Esophagus muscularis mucosa (tissue), 4 donors: Measurements from ENCODE around the gene SEC16A. TPM values are rescaled to one million over a fixed set of nuclear protein-coding genes. Genes with fewer than 3 reads are reported as not detected.
A peak's percentile ranks its signal among the peaks of the same experiment; 100 is the strongest.

Experiments used
- DNase-seq: peaks from one replicate; pipeline ENCODE4 v3.0.0-alpha.2; 2017; ENCODE audit errors: extremely low spot score
- H3K27ac ChIP-seq, 4 donors: fragments of 200-600 bp; sonication (generic); replicated peaks in 1 of 4; 1 replicate in 3 of 4; 2 replicates in 1 of 4; pipeline ENCODE4 v1.5.1; 2016 to 2019; ENCODE audit warnings: mild to moderate bottlenecking in 1 of 4
- H3K27me3 ChIP-seq, 4 donors: fragments of 200-600 bp; sonication (generic); one replicate each; pipeline versions ENCODE4 v1.5.1 to v1.6.0; 2016 to 2019
- H3K36me3 ChIP-seq, 4 donors: fragments of 200-600 bp; sonication (generic); one replicate each; pipeline ENCODE4 v1.5.1; 2016 to 2019
- H3K4me1 ChIP-seq, 4 donors: fragments of 200-600 bp; sonication (generic); one replicate each; pipeline ENCODE4 v1.5.1; 2016 to 2019
- H3K4me3 ChIP-seq, 4 donors: fragments of 200-600 bp; sonication (generic); 1 replicate in 2 of 4; 2 replicates in 2 of 4; pipeline ENCODE4 v1.5.1; 2016 to 2019; ENCODE audit warnings: mild to moderate bottlenecking in 4 of 4, moderate library complexity in 1 of 4
- H3K9me3 ChIP-seq, 4 donors: fragments of 200-600 bp; sonication (generic); 1 replicate in 3 of 4; 2 replicates in 1 of 4; pipeline ENCODE4 v1.5.1; 2016 to 2019
- EP300 ChIP-seq: sonication (generic); formaldehyde crosslinking; IDR thresholded peaks from one replicate; pipeline ENCODE4 v1.6.1; 2017; ENCODE audit warnings: antibody characterized with exemption
- POLR2A ChIP-seq: fragments of 450-650 bp; IDR thresholded peaks from one replicate; pipeline ENCODE4 v1.6.1; 2017; ENCODE audit warnings: antibody characterized with exemption, moderate library complexity, mild to moderate bottlenecking, low read depth
- POLR2AphosphoS5 ChIP-seq, 2 donors: sonication (generic); formaldehyde crosslinking; IDR thresholded peaks; one replicate each; pipeline ENCODE4 v1.6.1; 2017; ENCODE audit warnings: antibody characterized with exemption in 2 of 2
- WGBS: methylation state at CpG from one replicate; pipeline ENCODE4 v1.1.5; 2018; 5-methylcytosine and 5-hydroxymethylcytosine counted together
- intact Hi-C: fragments of 100-400 bp; cut with DNase I; formaldehyde crosslinking; loops from one replicate; pipeline ENCODE4 v1.15.1; 2023
- total RNA-seq, 4 donors: library from RNA; depleted of rRNA; stranded (reverse); fragments of >200 nt; gene quantifications; one replicate each; pipeline versions ENCODE4 v1.1.0 to v1.2.1, GENCODE V29; 2016
- TF ChIP-seq, protein P1 (sequence below), 3 experiments: fragments of 200-600 bp in 2 of 3; fragments of 450-650 bp in 1 of 3; sonication (generic) in 2 of 3; IDR thresholded peaks; one replicate each; pipeline ENCODE4 v1.5.1; 2017 to 2019; ENCODE audit warnings: antibody characterized with exemption in 3 of 3, mild to moderate bottlenecking in 2 of 3, moderate library complexity in 1 of 3

Gene SEC16A
- total RNA-seq, 4 donors from 2014 or later: 43.2 to 62.3 (median 51.3) TPM

DNA sequence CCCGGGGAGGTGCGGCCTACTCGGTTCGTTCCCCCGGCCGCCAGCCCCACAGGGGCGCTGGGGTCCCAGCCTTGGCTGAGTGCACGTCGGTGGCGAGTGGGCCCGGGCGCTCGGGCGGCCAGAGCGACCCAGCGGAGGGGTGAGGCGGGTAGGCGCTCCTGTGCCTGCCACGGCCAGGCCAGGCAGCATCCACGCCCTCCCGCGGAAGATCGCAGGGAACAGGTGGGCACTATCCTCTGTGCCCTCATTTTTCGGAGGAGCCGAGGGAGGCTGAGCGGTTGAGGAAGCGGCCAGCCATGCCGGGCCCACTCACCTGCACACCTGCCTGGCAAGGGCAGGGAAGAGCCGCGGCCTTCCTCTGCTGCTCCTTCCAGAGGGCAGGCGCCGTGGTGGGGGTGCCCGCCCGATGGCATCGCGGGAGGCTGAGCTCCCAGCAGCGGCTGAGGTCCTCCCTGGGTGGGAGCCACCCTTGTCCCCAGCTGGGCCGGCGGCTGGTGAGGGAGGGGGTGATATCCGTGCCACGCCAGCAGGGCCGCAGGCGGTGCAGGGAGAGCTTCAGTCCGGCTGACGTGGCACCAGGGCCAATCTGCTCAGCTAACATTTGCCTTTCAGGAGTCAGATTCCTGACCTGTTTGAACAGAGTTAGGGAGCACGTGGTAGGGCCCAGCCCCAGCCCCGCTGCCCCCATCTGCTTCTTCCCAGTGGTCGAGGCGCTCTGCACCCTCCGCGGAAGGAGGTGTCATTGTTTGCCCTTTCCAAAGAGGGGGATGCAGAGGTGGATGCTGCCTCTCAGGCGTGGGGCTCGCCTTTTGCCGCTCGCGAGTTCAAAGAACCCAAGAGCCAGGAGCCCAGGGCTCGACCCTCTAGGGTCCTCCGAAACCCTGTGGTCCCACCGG lies 1.6 kb upstream of the SEC16A start:
- Histone ChIP-seq H3K27me3 (no peaks in the 10 kb centered on the region), H3K9me3 (no peaks in the 10 kb centered on the region), H3K36me3 (peaks cover 0 to 10% (median 7%) of the 10 kb centered on the region in 4 donors), H3K4me1 (peaks cover 28 to 53% (median 48%) of the 10 kb centered on the region in 4 donors), H3K27ac (peak overlapping the region; percentile 91 to 100 (median 98)), H3K4me3 (peak overlapping the region; percentile 67 to 99 (median 81))
- WGBS: 52% methylated on average over 22 of the region's 59 CpGs
- TF ChIP-seq EP300: no peak
- intact Hi-C loops: loop anchor here (5.0 to 10.0 kb wide), 2 partner anchors 43 to 210 kb away; no protein-coding TSS in a partner anchor
- no peak for DNase-seq

DNA sequence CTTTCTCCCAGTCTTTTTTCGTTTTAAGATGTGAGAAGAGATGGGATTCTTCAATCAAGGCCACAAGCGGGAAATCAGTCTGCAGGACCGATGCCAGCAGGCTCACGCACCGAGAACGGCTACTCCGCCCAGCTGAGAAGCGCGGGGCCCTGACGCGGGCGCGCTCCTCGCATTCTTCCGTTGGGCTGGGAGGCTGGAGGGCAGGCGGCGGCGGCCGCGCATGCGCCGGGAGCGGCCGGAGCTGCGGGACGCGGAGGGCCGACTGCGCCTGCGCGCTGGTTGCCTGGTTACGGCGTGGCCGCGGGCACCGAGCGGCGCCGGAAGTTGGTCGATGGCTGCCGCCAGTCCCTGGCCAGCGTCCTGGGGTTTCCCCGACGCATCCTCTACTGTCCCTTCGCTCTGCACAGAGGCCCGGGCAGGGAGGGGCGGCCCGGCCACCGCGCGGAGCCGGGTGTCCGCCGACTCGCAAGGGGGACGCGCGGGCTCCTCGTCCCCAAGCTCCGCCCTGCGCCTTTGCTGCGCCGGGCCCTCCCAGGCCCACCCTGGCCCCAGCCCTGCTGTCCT lies 831 bp upstream of the SEC16A start:
- Histone ChIP-seq H3K4me3 (peak overlapping the region; percentile 67 to 99 (median 81)), H3K9me3 (no peaks in the 10 kb centered on the region), H3K36me3 (peaks cover 0 to 13% (median 9%) of the 10 kb centered on the region in 4 donors), H3K27ac (peak overlapping the region; percentile 91 to 100 (median 98)), H3K27me3 (no peaks in the 10 kb centered on the region), H3K4me1 (peaks cover 26 to 50% (median 46%) of the 10 kb centered on the region in 4 donors)
- no peak for TF ChIP-seq EP300
- TF ChIP-seq POLR2AphosphoS5 (IDR thresholded peaks at IDR 0.05): peak; percentile 76 to 81
- peak; percentile 96 for DNase-seq
- intact Hi-C loops: loop anchor here (10.0 kb wide), 1 partner anchor 211 kb away; no protein-coding TSS in a partner anchor
- 0% methylated on average over 2 of the region's 63 CpGs for WGBS

DNA sequence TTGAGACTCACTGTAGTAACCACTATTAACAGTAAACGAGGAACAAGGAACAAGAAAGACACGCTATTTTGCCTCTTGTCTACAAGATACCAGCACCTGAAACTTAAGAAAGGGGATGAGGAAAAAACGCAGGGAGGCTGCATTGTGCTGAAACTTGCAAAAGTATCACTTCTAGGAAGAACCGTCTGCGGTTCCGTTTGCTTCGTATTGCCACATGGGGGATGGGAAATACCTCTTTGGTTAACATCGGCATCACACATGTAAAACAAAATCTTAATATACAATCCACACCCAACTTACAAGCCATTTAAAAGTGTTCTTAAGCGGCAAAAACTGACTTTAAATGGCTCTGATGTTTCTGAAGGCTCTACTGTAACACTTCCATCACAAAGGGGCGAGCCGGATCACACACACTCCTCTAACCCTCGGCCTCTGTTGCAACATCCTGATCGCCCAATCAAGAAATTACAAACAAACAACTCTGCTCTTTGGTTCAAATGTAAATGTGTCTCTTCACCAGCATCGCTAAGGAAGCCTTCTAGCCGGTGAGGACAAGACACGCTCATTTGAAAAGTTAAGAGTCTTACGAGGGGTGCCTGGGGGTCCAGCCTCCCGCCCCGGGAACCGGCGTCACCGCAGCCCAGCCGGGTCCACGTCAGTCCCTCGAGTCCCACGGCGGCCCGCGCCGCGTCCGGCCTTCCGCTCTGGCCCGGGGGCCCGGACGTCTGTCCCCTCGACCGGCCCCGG lies 621 bp downstream of the SEC16A start:
- no peak for DNase-seq
- whole genome bisulfite sequencing: under 1% methylated on average over 25 of the region's 39 CpGs

DNA sequence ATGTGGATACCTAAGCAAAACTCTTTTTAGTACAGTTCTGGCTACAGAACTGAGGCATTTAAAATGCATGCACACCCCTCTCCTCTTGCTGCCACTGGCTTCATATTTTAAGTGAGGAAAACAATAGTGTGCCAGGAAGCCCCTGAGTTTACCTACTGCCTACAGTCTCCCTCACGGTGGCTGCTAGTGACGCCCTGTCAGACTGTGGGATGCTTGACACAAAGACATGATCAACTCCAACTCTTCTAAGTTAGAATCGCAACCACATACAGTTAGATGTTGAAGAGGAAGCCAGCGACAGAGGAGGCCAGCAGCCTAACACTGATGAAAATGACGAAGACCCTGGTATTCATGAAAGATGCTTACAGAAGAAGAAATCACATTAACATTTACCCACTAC lies 1.3 kb downstream of the SEC16A start:
- DNase-seq: no peak
- H3K27me3 ChIP-seq: no peaks in the 10 kb centered on the region
- WGBS: 50% methylated on average over 5 of the region's 5 CpGs
- intact Hi-C loops: loop anchor here (10.0 kb wide), 1 partner anchor 213 kb away; no protein-coding TSS in a partner anchor
- H3K36me3 ChIP-seq: peaks cover 10 to 32% (median 22%) of the 10 kb centered on the region in 4 donors
- peak overlapping the region; percentile 67 to 99 (median 95) for H3K4me3 ChIP-seq
- H3K9me3 ChIP-seq: no peaks in the 10 kb centered on the region
- no peak for TF ChIP-seq POLR2A
- no peak for TF ChIP-seq EP300
- TF ChIP-seq, protein P1, sequence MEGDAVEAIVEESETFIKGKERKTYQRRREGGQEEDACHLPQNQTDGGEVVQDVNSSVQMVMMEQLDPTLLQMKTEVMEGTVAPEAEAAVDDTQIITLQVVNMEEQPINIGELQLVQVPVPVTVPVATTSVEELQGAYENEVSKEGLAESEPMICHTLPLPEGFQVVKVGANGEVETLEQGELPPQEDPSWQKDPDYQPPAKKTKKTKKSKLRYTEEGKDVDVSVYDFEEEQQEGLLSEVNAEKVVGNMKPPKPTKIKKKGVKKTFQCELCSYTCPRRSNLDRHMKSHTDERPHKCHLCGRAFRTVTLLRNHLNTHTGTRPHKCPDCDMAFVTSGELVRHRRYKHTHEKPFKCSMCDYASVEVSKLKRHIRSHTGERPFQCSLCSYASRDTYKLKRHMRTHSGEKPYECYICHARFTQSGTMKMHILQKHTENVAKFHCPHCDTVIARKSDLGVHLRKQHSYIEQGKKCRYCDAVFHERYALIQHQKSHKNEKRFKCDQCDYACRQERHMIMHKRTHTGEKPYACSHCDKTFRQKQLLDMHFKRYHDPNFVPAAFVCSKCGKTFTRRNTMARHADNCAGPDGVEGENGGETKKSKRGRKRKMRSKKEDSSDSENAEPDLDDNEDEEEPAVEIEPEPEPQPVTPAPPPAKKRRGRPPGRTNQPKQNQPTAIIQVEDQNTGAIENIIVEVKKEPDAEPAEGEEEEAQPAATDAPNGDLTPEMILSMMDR (IDR thresholded peaks at IDR 0.05): no peak
- no peak for TF ChIP-seq POLR2AphosphoS5 (IDR thresholded peaks at IDR 0.05)
- H3K4me1 ChIP-seq: peaks cover 21 to 46% (median 40%) of the 10 kb centered on the region in 4 donors
- peak overlapping the region; percentile 91 to 100 (median 98) for H3K27ac ChIP-seq

More for the DNA sequence above, 621 bp downstream of the SEC16A start:
- Histone ChIP-seq H3K27ac (peak overlapping the region; percentile 91 to 100 (median 98)), H3K4me1 (peaks cover 21 to 46% (median 40%) of the 10 kb centered on the region in 4 donors), H3K36me3 (peaks cover 3 to 25% (median 16%) of the 10 kb centered on the region in 4 donors), H3K27me3 (no peaks in the 10 kb centered on the region), H3K9me3 (no peaks in the 10 kb centered on the region), H3K4me3 (peak overlapping the region; percentile 67 to 99 (median 95))
- intact Hi-C loops: loop anchor here (10.0 kb wide), 1 partner anchor 213 kb away; no protein-coding TSS in a partner anchor
- TF ChIP-seq, protein P1 (IDR thresholded peaks at IDR 0.05): no peak
- TF ChIP-seq POLR2A: no peak

GRCh38 chr9:136476369-136477150 lies 6.3 kb downstream of the SEC16A start:
- Histone ChIP-seq H3K4me3 (no peak overlapping the region), H3K36me3 (peaks cover 47 to 82% (median 72%) of the 10 kb centered on the region in 4 donors), H3K9me3 (no peaks in the 10 kb centered on the region), H3K4me1 (peaks cover 4 to 19% (median 16%) of the 10 kb centered on the region in 4 donors), H3K27me3 (no peaks in the 10 kb centered on the region), H3K27ac (no peak overlapping the region)
- no peak for DNase-seq
- intact Hi-C loops: loop anchor here (5.0 kb wide), 1 partner anchor 39 kb away; the partner anchor contains the start of gene INPP5E
- no peak for TF ChIP-seq POLR2AphosphoS5 (IDR thresholded peaks at IDR 0.05)
- TF ChIP-seq POLR2A: no peak
- TF ChIP-seq, protein P1 (IDR thresholded peaks at IDR 0.05): no peak
- TF ChIP-seq EP300: no peak
- WGBS: 91% methylated on average over 20 of the region's 25 CpGs
